Activated CD4-positive, CD25-positive, alpha-beta regulatory T cell treated with anti-CD3 and anti-CD28 coated beads, Interleukin-2, amount 50 U/mL, for 16 hours (primary cell): ENCODE results near the gene NFE2L1.
"Not testable (repeated sequence)": the region's sequence is repeated elsewhere in the genome, so short reads cannot be mapped to it uniquely, and the experiment has no call there.

Experiments
- DNase-seq: peaks from one replicate; pipeline ENCODE4 v3.0.0-alpha.2; 2020; ENCODE audit warnings: low read depth, low spot score

NFE2L1 gene

GRCh38 chr17:48047741-48048383 is at the start of gene NFE2L1:
Gene NFE2L1 (plus strand): TSS chr17:48048359. CDS start chr17:48051119, 2,760 bp downstream.
- DNase-seq: peak; percentile 98

- DNase-seq: no peak
Measured at GRCh38 chr17:47999582-47999981, 48.6 kb upstream of the NFE2L1 start.

DNA sequence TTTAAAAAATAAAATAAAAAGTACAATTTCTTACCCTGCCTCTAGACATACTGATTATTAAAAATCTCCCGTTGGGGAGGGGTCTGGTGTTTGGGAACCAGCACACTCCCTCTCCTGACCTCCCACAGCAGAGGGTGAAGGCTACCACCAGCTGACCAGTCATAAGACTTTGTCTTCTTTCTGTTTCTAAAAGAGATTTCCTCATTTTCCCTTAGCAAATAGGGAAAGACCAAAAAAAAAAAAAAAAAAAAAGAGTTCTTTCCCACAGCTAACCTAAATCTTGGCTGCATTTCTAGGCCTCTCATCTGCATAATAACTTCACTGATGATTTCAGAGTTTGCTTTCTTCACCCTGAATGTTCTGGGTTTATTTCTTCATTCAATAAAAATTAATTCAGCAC is 47.0 kb upstream of the NFE2L1 start:
- DNase-seq: no peak

- DNase-seq: not testable (repeated sequence)
Measured at GRCh38 chr17:48001657-48002056, 46.5 kb upstream of the NFE2L1 start.

DNA sequence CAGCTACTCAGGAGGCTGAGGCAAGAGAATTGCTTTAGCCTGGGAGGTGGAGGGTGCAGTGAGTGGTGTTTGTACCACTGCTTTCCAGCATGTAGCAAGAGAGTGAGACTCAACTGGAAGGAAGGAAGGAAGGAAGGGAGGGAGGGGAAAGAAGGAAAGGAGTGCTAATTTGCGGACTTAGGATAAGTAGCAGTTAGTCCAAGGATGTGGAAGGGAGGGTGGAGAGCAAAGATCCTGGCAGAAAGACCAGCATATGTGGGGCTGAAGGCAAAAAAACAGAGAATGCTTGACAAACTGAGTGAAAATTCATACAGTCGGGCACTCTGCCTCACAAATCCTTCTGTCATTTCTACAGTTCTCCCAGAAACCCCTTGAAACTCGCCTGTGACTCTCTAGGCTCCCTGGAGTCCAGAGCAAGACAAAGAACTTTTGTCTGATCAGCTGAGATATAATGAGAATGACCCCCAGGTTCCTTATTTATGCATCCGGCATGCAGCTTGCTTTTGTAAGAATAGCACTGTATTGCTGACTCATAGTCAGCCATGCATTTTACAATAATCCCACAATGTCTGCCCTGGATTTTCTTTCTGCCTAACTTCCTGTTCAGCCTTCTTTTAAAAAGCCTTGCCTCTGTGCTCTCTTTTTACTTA is 45.8 kb upstream of the NFE2L1 start:
- no peak for DNase-seq

- no peak for DNase-seq
Measured at GRCh38 chr17:48002916-48003416, 45.2 kb upstream of the NFE2L1 start.

DNA sequence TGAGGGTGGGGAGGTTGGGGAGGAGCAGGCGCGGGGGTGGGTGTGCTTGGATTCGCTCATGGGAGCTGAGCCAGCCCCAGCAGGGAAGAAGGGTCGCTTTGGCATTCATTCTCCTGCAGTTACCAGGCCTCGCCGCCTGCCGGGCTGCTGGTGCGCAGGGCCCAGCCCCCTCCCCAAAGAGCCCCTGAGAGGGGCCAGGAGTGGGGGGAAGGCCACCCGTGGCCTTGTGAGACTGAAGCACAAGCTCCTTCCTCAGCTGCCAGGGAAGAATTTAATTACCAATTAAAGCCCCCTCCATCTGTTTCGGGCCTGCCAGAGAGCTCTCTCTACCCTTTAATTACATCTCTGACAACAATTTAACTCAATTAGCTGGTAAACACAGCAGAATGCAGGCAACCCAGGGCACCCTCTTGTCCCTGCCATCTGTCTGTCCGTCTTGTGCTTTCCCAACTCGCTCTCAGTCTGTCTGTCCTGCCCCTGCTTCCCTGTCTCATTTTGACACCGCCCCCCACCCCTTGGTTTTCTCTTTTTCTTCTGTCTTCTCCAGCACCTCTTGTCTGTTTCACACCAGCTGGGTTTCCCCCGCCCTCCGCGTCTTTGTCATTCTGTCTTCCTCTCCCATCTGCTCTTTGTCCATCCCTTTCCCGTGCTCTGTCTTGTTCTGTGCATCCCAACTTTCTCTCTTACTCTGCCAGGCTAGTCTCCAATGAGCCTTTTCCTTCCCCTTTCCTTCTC is 44.6 kb upstream of the NFE2L1 start:
- DNase-seq: no peak

DNA sequence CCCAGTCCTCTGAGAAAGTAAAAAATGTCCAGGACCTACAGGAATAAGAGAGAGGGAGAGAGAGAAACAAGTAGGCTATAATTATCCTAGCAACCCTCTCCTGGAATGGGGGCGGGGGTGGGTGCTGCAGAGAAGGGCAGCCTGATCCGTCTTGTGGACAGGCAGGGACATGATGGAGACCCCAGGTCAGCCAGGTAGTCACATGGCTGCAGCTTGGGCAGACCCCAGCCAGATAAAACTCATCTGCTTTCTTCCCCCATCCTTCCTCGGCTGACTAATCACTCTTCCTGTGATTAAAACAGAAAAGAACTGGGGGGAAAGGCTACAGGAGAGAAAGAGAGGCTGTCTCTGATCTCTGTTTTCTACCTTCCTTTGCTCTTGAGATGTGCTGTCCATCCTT is 43.2 kb upstream of the NFE2L1 start:
- no peak for DNase-seq

- DNase-seq: no peak
Measured at GRCh38 chr17:48006936-48007709, 41.0 kb upstream of the NFE2L1 start.

- no peak for DNase-seq
Measured at GRCh38 chr17:48010193-48010592, 38.0 kb upstream of the NFE2L1 start.

GRCh38 chr17:48011405-48012150 is 36.6 kb upstream of the NFE2L1 start:
- no peak for DNase-seq

- peak; percentile 23 for DNase-seq
Measured at GRCh38 chr17:48012151-48012520, 36.0 kb upstream of the NFE2L1 start.

- no peak for DNase-seq
Measured at GRCh38 chr17:48012654-48013053, 35.5 kb upstream of the NFE2L1 start.

DNA sequence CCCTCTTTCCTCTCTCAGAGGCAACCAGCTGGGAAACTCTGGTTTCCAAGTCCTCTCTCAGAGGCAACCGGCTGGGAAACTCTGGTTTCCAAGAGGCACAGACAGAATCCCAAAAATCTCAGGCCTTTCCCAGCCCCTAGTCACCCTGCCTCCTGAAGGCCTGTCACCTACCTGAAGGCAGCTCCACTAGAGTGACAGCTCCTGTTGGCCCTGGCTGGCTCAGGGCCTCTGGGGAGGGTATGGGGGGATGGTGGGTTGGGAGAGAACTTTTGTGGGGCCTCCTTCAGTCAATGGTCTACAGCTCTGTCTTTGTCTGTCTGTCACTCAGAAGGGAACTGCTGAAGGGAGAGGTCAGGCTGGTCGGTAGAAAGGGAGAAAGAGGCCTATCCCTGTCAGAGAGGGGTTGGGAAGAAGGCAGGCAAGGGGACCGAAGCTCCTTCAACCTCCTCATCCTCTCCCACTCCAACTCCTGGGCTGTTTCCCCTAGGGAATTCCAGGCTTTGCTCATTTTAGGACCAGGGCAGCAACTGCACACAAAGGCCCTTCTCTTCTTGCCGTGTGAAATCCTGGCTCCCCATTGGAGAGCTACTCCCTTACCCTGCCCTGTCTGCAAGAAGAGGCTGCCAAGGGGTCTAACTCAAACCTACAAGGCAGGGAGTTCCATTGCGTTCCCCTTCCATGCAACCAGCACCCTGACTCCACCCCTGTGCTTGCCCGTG is 34.1 kb upstream of the NFE2L1 start:
- DNase-seq: no peak

DNA sequence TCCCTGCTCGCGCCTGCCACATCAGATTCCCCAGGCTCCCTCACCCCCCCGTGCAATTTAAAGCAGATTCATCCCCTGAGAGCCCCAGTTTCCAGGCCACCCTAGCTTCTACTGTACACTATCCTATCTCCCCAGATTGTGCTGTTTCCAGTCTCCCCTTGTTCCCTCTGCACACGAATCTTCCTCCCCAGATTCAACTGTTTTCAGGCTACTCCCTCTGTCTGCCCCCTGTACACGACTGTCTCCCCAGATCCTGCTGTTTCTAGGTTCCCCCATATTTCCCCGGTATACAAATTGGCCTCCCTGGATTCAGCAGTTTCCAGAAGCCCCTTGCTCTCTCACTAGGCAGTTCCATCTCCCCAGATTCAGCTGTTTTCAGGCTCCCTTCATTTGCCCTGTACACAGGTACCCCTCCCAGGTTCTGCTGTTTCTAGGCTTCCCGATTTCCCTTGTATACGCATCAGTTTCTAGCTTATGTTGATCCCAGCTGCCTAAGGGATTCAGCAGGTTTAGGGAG is 33.5 kb upstream of the NFE2L1 start:
- no peak for DNase-seq

DNA sequence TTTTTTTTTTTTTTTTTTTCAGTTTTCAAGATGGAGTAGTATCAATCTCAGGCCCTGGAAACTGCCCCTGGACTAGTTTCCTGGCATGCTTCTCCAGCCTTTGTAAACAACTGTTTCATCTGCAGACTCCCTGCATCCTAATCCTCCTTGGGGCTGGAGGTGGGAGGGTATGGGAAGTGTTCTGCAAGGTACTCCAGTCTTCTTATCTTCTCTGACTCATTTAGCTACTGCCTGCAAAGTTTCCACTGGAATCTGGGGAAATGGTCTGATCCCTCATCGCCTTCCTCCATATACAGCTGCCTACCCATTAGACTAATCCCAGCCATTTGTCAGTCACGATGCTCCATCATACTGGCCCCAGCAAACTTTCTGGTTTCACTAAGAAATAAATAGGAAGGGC is 32.0 kb upstream of the NFE2L1 start:
- no peak for DNase-seq

- DNase-seq: not testable (repeated sequence)
Measured at GRCh38 chr17:48017817-48018158, 30.4 kb upstream of the NFE2L1 start.

DNA sequence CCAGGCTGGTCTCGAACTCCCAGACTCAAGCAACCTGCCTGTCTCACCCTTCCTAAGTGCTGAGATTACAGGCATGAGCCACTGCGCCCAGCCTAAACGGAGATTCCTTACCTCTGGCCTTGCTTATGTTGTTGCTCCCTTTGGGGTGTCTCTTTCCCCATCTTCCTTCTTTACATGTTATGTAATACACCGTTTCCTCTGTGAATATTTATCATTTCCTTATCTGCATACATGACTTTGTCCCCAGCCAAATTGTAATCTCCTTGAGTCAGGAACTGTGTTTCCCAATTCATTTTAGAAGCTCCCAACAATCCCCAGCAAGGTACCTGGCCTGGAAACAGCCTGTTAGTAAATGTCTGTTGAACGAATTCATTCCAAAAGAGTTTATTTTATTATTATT is 26.2 kb upstream of the NFE2L1 start:
- no peak for DNase-seq

GRCh38 chr17:48022901-48023300 is 25.3 kb upstream of the NFE2L1 start:
- no peak for DNase-seq

DNA sequence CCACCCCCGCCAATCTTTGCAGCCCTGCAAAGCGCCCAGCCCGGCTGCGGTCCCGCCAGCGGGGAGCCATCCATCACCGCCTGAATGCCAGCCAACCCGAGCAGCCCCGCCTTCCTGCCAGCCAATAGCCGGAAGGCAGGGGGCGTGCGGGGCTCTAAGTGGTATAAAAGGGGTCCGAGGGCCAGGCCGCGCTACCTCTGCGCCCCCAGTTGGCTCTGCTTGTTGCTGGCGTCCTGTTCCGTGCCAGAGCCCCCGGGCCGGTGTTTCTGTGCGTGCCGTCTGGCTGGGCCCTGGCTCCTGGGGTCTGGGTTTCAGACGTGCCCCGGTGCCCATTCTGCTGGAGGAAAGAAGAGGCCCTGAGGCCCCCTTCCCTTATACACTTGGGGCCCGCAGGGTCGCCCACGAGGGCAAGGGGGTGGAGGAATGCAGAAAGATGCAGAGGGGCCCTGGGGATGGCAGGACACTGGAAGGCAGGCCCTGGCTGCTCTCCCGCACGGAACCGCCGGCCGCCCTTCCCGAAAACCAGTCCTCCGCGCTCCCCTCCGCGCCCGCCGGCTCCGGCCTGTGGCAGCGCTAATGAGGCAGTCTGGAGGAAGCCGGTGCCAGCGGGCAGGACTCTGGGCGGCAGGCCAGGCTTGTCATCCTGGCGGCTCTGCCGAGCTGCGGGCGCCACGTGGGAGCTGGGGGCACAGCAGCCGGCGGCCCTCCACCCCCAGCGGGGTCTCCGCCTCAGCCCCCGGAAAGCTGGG is 24.6 kb upstream of the NFE2L1 start:
- DNase-seq: no peak
